ENCODE data around the gene MYH11.

DNA sequence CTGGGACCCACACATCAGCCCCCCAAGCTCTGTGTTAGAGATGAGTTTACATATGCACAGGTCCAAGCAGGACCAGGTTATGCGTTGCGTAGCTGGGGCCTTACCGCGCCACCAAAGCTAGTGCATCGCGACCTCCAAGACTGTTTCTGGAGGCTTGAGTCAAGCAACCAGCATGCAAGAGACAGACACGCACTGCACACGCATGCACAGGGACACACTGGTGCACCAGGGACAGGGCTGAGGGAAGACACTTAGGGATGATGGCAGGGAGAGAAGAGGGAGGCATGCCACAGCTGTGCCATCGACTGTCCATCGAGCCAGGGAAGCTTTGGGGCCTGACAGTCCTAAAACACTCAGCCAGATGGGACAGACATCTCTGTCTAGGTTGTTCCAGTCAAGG is 72.8 kb downstream of the MYH11 start:
- no peak for TF ChIP-seq GATA3 (IDR thresholded peaks at IDR 0.05; ENCODE audit: low read depth, low read length)
- TF ChIP-seq GATA2 (IDR thresholded peaks at IDR 0.05; ENCODE audit: low read depth, low read length) = no peak

Measured in SH-SY5Y (cell line).